ENCODE results near the gene EMC1.
A peak's percentile ranks its signal among the peaks of the same experiment; 100 is the strongest.
"Not testable (repeated sequence)": the region's sequence is repeated elsewhere in the genome, so short reads cannot be mapped to it uniquely, and the experiment has no call there.

Gene EMC1

DNA sequence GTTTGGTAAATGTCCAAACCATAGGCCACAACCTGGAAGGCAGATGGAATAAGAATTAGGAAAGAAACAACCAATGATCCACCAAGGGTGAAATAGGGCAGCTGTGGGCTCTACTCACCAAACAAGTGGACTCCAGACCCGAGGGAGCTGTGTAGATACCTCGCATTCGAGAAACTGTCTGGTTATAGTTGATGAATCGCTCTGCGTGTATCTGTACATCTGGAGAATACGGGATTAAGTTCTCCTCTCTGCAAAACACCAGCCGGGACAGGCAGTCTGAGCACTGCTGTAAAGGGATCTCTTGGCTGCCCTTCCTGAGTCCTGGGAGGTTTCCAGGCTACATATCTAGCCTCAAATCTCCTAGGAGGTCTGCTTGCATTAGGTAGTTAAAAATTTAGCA is 31.9 kb downstream of the EMC1 start:
- H3K9me3 ChIP-seq (ENCODE audit: control insufficient read depth in 2 of 2, low read length in 2 of 2) = no peaks in the 10 kb centered on the region
- no peak overlapping the region for H3K27ac ChIP-seq (ENCODE audit: low read depth in 2 of 2, low read length in 2 of 2)
- H3K4me3 ChIP-seq (ENCODE audit: low read length in 2 of 2) = no peak overlapping the region
- H3K27me3 ChIP-seq (ENCODE audit: control insufficient read depth in 2 of 2, insufficient read depth in 2 of 2, low read length in 2 of 2) = no peaks in the 10 kb centered on the region
- H3K36me3 ChIP-seq (ENCODE audit: control insufficient read depth in 2 of 2, insufficient read depth in 2 of 2, low read length in 2 of 2) = peaks cover 49 to 55% of the 10 kb centered on the region in 2 donors
- H3K9ac ChIP-seq (ENCODE audit: low read depth in 1 of 2, low read length in 2 of 2) = no peak overlapping the region
- no peaks in the 10 kb centered on the region for H3K4me1 ChIP-seq (ENCODE audit: control insufficient read depth in 2 of 2, insufficient read depth in 2 of 2, low read length in 2 of 2)

GRCh38 chr1:19216585-19216984 is 34.7 kb downstream of the EMC1 start:
- peaks cover 28 to 38% of the 10 kb centered on the region in 2 donors for H3K36me3 ChIP-seq (ENCODE audit: control insufficient read depth in 2 of 2, insufficient read depth in 2 of 2, low read length in 2 of 2)
- not testable (repeated sequence) for H3K4me3 ChIP-seq (ENCODE audit: low read length in 2 of 2); H3K27me3 ChIP-seq (ENCODE audit: control insufficient read depth in 2 of 2, insufficient read depth in 2 of 2, low read length in 2 of 2); H3K27ac ChIP-seq (ENCODE audit: low read depth in 2 of 2, low read length in 2 of 2); H3K9ac ChIP-seq (ENCODE audit: low read depth in 1 of 2, low read length in 2 of 2); H3K4me1 ChIP-seq (ENCODE audit: control insufficient read depth in 2 of 2, insufficient read depth in 2 of 2, low read length in 2 of 2); H3K9me3 ChIP-seq (ENCODE audit: control insufficient read depth in 2 of 2, low read length in 2 of 2)

DNA sequence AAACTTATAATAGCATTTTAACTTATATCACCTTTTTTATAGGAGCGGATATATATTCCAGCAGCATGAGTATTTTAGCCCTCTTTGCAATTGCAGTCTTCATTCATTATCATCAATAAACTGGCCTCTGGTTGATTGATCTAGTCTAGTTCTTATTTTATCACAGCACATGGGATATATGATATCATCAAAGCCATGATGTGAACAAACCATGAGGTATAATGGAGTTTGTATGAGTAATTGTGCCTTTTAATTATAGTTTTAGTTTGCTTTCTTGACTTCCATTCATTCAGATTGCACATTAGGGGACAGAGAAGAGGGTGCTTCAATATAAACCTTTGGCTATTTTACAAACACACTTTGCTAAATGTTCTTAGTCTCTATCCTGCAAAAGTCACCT is 37.7 kb downstream of the EMC1 start:
- H3K9ac ChIP-seq (ENCODE audit: low read depth in 1 of 2, low read length in 2 of 2) = no peak overlapping the region

DNA sequence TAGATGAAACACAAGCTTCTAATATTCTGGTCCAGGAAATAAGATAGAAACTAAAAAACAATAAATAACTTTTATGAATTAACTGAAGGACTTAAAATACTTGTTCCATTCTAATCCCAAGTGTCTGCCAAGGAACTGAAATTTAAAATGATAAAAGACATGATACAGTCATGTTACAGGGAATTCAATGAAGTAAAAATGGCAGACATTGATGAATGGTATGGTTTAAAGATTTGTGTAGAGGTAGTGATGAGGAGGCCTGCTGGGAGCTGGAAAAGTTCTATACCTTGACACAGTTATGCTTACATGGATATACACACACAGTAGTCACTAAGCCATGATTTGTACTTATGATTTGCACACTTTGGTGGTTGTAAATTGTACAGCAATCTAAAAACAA is 39.2 kb downstream of the EMC1 start:
- H3K4me3 ChIP-seq (ENCODE audit: low read length in 2 of 2) = no peak overlapping the region
- no peak overlapping the region for H3K9ac ChIP-seq (ENCODE audit: low read depth in 1 of 2, low read length in 2 of 2)
- H3K27me3 ChIP-seq (ENCODE audit: control insufficient read depth in 2 of 2, insufficient read depth in 2 of 2, low read length in 2 of 2) = no peaks in the 10 kb centered on the region
- no peaks in the 10 kb centered on the region for H3K9me3 ChIP-seq (ENCODE audit: control insufficient read depth in 2 of 2, low read length in 2 of 2)
- H3K36me3 ChIP-seq (ENCODE audit: control insufficient read depth in 2 of 2, insufficient read depth in 2 of 2, low read length in 2 of 2) = peaks cover 4 to 12% of the 10 kb centered on the region in 2 donors
- no peak overlapping the region for H3K27ac ChIP-seq (ENCODE audit: low read depth in 2 of 2, low read length in 2 of 2)
- H3K4me1 ChIP-seq (ENCODE audit: control insufficient read depth in 2 of 2, insufficient read depth in 2 of 2, low read length in 2 of 2) = peaks cover 14 to 23% of the 10 kb centered on the region in 2 donors

More for the DNA sequence above, 37.7 kb downstream of the EMC1 start:
- Histone ChIP-seq H3K36me3 (ENCODE audit: control insufficient read depth in 2 of 2, insufficient read depth in 2 of 2, low read length in 2 of 2) (peaks cover 4 to 17% of the 10 kb centered on the region in 2 donors), H3K4me1 (ENCODE audit: control insufficient read depth in 2 of 2, insufficient read depth in 2 of 2, low read length in 2 of 2) (peaks cover 14 to 21% of the 10 kb centered on the region in 2 donors), H3K9me3 (ENCODE audit: control insufficient read depth in 2 of 2, low read length in 2 of 2) (no peaks in the 10 kb centered on the region), H3K27ac (ENCODE audit: low read depth in 2 of 2, low read length in 2 of 2) (no peak overlapping the region), H3K27me3 (ENCODE audit: control insufficient read depth in 2 of 2, insufficient read depth in 2 of 2, low read length in 2 of 2) (no peaks in the 10 kb centered on the region), H3K4me3 (ENCODE audit: low read length in 2 of 2) (no peak overlapping the region)

DNA sequence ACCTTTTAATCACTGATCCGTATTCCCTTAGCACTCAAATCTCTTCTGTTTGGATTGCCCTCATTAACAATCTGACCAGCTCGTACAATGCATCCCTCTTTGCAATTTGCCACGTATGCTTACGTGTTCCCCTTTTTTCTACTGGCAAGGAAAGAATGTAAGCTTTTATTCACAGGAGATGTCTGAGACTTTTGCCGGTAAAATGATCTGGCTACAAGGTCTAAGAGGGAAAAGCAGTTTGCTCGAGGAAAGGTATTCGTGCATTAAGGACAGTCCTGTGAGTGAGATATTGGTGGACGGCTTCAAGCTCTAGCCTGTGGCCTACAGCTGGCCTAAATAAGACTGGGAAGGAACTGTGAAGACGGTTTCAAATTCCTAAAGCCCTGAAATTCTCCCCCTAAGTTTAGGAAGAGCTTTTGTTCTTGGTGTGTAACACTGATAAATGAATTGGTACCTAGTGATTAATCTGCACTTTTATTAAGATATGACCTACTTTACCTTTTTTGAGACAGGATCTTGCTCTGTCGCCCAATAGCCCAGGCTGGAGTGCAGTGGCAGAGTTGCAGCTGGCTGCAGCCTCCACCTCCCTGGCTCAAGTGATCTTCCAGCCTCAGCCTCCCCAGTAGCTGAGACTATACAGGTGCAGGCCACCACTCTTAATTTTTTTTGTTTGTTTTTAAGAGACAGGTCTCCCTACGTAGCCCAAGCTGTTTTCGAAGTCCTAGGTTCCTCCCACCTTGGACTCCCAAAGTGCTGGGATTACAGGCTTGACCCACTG is 40.4 kb downstream of the EMC1 start:
- Histone ChIP-seq H3K4me3 (ENCODE audit: low read length in 2 of 2) (peak overlapping the region; percentile 95 to 99), H3K27me3 (ENCODE audit: control insufficient read depth in 2 of 2, insufficient read depth in 2 of 2, low read length in 2 of 2) (no peaks in the 10 kb centered on the region), H3K9me3 (ENCODE audit: control insufficient read depth in 2 of 2, low read length in 2 of 2) (no peaks in the 10 kb centered on the region), H3K27ac (ENCODE audit: low read depth in 2 of 2, low read length in 2 of 2) (peak overlapping the region; percentile 91 to 95), H3K9ac (ENCODE audit: low read depth in 1 of 2, low read length in 2 of 2) (peak overlapping the region; percentile 91 to 98), H3K4me1 (ENCODE audit: control insufficient read depth in 2 of 2, insufficient read depth in 2 of 2, low read length in 2 of 2) (peaks cover 14 to 24% of the 10 kb centered on the region in 2 donors), H3K36me3 (ENCODE audit: control insufficient read depth in 2 of 2, insufficient read depth in 2 of 2, low read length in 2 of 2) (peaks cover 0 to 9% of the 10 kb centered on the region in 2 donors)

GRCh38 chr1:19209990-19210771 is 41.1 kb downstream of the EMC1 start, which contains the start of gene UBR4:
UBR4 (minus strand) TSS chr1:19210266; CDS start chr1:19210248, 18 bp downstream.
- Histone ChIP-seq H3K36me3 (ENCODE audit: control insufficient read depth in 2 of 2, insufficient read depth in 2 of 2, low read length in 2 of 2) (peaks cover 0 to 9% of the 10 kb centered on the region in 2 donors), H3K9me3 (ENCODE audit: control insufficient read depth in 2 of 2, low read length in 2 of 2) (no peaks in the 10 kb centered on the region), H3K27me3 (ENCODE audit: control insufficient read depth in 2 of 2, insufficient read depth in 2 of 2, low read length in 2 of 2) (no peaks in the 10 kb centered on the region), H3K9ac (ENCODE audit: low read depth in 1 of 2, low read length in 2 of 2) (peak within 1 kb of the TSS; percentile 91 to 98), H3K4me3 (ENCODE audit: low read length in 2 of 2) (peak within 1 kb of the TSS; percentile 95 to 99), H3K27ac (ENCODE audit: low read depth in 2 of 2, low read length in 2 of 2) (peak within 1 kb of the TSS; percentile 91 to 95), H3K4me1 (ENCODE audit: control insufficient read depth in 2 of 2, insufficient read depth in 2 of 2, low read length in 2 of 2) (peaks cover 14 to 27% of the 10 kb centered on the region in 2 donors)

GRCh38 chr1:19209439-19209989 is 41.8 kb downstream of the EMC1 start:
- H3K4me1 ChIP-seq (ENCODE audit: control insufficient read depth in 2 of 2, insufficient read depth in 2 of 2, low read length in 2 of 2) = peaks cover 14 to 27% of the 10 kb centered on the region in 2 donors
- peak overlapping the region; percentile 91 to 95 for H3K27ac ChIP-seq (ENCODE audit: low read depth in 2 of 2, low read length in 2 of 2)
- H3K36me3 ChIP-seq (ENCODE audit: control insufficient read depth in 2 of 2, insufficient read depth in 2 of 2, low read length in 2 of 2) = peaks cover 0 to 9% of the 10 kb centered on the region in 2 donors

GRCh38 chr1:19208710-19209438 is 42.5 kb downstream of the EMC1 start:
- Histone ChIP-seq H3K27me3 (ENCODE audit: control insufficient read depth in 2 of 2, insufficient read depth in 2 of 2, low read length in 2 of 2) (no peaks in the 10 kb centered on the region), H3K9me3 (ENCODE audit: control insufficient read depth in 2 of 2, low read length in 2 of 2) (no peaks in the 10 kb centered on the region), H3K9ac (ENCODE audit: low read depth in 1 of 2, low read length in 2 of 2) (peak overlapping the region; percentile 88 to 91), H3K4me3 (ENCODE audit: low read length in 2 of 2) (peak overlapping the region; percentile 95 to 99), H3K36me3 (ENCODE audit: control insufficient read depth in 2 of 2, insufficient read depth in 2 of 2, low read length in 2 of 2) (peaks cover 0 to 5% of the 10 kb centered on the region in 2 donors), H3K27ac (ENCODE audit: low read depth in 2 of 2, low read length in 2 of 2) (peak overlapping the region; percentile 91 to 95), H3K4me1 (ENCODE audit: control insufficient read depth in 2 of 2, insufficient read depth in 2 of 2, low read length in 2 of 2) (peaks cover 14 to 27% of the 10 kb centered on the region in 2 donors)

More at GRCh38 chr1:19209439-19209989, 41.8 kb downstream of the EMC1 start:
- Histone ChIP-seq H3K9me3 (ENCODE audit: control insufficient read depth in 2 of 2, low read length in 2 of 2) (no peaks in the 10 kb centered on the region), H3K27me3 (ENCODE audit: control insufficient read depth in 2 of 2, insufficient read depth in 2 of 2, low read length in 2 of 2) (no peaks in the 10 kb centered on the region), H3K9ac (ENCODE audit: low read depth in 1 of 2, low read length in 2 of 2) (peak overlapping the region; percentile 88 to 91), H3K4me3 (ENCODE audit: low read length in 2 of 2) (peak overlapping the region; percentile 95 to 99)

- Histone ChIP-seq H3K4me1 (ENCODE audit: control insufficient read depth in 2 of 2, insufficient read depth in 2 of 2, low read length in 2 of 2) (peaks cover 20 to 27% of the 10 kb centered on the region in 2 donors), H3K9ac (ENCODE audit: low read depth in 1 of 2, low read length in 2 of 2) (no peak overlapping the region), H3K27ac (ENCODE audit: low read depth in 2 of 2, low read length in 2 of 2) (peak overlapping the region in 1 of 2 donors; percentile 5)
Measured at GRCh38 chr1:19206947-19207346, 44.4 kb downstream of the EMC1 start.

More at GRCh38 chr1:19206947-19207346, 44.4 kb downstream of the EMC1 start:
- no peak overlapping the region for H3K4me3 ChIP-seq (ENCODE audit: low read length in 2 of 2)
- no peaks in the 10 kb centered on the region for H3K36me3 ChIP-seq (ENCODE audit: control insufficient read depth in 2 of 2, insufficient read depth in 2 of 2, low read length in 2 of 2)
- H3K27me3 ChIP-seq (ENCODE audit: control insufficient read depth in 2 of 2, insufficient read depth in 2 of 2, low read length in 2 of 2) = no peaks in the 10 kb centered on the region
- no peaks in the 10 kb centered on the region for H3K9me3 ChIP-seq (ENCODE audit: control insufficient read depth in 2 of 2, low read length in 2 of 2)
